Measurements from ENCODE around the gene TIGD6. TPM values are rescaled to one million over a fixed set of nuclear protein-coding genes. Genes with fewer than 3 reads are reported as not detected.

Gene TIGD6
- total and polyA plus RNA-seq, 2 donors = 4.1 to 4.8 TPM

DNA sequence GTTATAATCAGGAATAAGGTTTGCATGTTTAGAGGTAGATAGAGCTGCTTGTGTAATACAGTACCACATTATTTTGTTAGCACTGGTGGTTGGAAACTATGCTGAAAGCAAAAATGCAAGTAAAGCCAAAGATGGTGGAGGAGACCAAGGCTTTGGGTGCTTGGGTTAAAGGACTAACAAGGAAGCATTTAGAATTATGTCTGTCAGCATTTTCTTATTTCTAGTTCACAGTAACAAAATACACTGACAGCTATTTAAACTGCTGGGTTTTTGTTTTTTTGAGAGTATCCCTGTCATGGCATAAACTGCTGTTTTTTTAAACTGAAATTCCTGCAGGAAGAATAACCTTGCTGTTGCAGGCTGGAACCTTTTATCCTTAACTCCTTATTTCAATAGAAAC, 6.6 kb upstream of the TIGD6 start:
- DNase-seq (ENCODE audit: extremely low spot score) = no peak
- H3K27ac ChIP-seq (ENCODE audit: low read depth) = no peak overlapping the region
- H3K4me1 ChIP-seq (ENCODE audit: insufficient read depth) = no peaks in the 10 kb centered on the region
- no peak overlapping the region for H3K4me3 ChIP-seq (ENCODE audit: low read depth, low read length)
- peaks cover 6% of the 10 kb centered on the region for H3K36me3 ChIP-seq (ENCODE audit: insufficient read depth)

- no peak for DNase-seq (ENCODE audit: extremely low spot score)
- WGBS = 86% methylated on average over 4 of the region's 4 CpGs
- peaks cover 6% of the 10 kb centered on the region for H3K36me3 ChIP-seq (ENCODE audit: insufficient read depth)
These were observed 5.9 kb upstream of the TIGD6 start for GRCh38 chr5:150006318-150006717.

DNA sequence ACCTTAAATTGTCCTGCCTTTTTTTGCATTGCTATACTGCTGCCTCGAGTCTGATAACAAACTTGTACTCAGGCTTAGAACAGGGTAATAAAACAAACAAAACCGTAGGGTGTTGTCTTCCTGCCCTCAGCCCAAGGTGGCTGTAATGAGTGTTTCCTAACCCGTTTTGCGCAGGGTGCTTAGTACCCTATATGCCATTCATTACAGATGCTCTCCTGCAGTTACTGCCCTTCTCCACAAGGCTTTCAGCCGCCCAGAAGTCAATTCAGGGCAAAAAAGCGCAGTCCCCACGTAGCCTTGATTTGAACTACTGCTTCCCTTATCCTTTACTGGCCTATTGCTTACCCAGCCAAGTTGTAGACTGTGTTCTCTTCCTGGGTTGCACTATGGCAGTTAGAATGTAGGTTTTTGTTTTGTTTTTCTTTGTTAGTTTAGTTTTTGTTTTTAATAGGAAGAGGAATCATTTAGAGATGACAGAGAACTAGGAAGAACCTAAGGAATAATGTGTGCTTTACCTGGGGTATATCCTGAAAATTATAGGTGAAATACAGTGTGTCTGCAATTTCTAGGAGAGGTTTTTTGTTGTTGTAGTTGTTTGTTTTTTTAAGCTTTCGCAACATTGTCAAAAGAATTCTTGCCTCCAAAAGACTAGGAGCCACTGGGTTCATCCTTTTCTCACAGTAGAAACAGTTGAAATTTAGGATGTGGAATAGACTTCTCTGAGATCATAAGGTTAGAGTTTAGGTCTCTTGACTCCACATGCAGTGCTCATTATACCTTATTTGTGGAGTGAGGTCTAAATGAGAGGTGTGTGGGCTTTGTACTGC, 1.4 kb upstream of the TIGD6 start:
- DNase-seq (ENCODE audit: extremely low spot score) = no peak
- 15% methylated on average over 8 of the region's 8 CpGs for WGBS
- no peaks in the 10 kb centered on the region for H3K4me1 ChIP-seq (ENCODE audit: insufficient read depth)
- peak overlapping the region; percentile 96 for H3K4me3 ChIP-seq (ENCODE audit: low read depth, low read length)
- no peaks in the 10 kb centered on the region for H3K36me3 ChIP-seq (ENCODE audit: insufficient read depth)
- peak overlapping the region; percentile 83 for H3K27ac ChIP-seq (ENCODE audit: low read depth)

More at GRCh38 chr5:150006318-150006717, 5.9 kb upstream of the TIGD6 start:
- no peak overlapping the region for H3K4me3 ChIP-seq (ENCODE audit: low read depth, low read length)
- no peak overlapping the region for H3K27ac ChIP-seq (ENCODE audit: low read depth)
- H3K4me1 ChIP-seq (ENCODE audit: insufficient read depth) = no peaks in the 10 kb centered on the region

DNA sequence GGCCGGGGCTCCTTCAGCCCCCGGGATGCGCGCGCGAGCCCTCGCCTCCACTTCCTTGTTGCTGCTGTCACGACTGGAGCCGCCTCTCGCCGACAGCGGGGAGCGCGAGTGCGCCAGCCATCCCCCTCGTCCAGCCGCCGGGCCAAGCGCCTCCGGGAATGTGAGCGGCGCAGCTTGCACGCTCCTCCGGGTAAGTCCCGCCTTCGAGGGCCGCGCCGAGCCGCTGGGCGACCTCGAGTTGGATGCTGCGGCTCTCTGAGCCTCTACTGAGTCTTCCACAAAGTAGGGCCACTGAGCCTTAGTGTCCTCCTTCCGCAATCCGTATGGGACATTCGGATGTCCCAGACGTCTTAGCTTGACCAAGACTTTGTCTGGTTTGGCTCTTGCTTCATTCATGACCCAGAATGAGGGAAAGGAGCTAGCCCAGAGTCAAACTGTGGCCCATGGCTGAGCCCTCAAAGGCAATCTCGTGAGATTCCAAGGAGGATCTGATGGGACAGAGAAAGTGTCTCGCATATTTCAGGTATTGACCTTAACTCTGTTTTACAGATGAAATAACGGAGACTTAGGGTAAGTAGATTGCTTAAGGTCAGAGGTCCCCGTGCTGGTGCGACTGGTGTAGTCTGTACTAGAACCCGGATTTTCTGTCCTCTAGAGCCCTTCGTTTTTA, 671 bp upstream of the TIGD6 start:
- H3K4me3 ChIP-seq (ENCODE audit: low read depth, low read length) = peak overlapping the region; percentile 96
- under 1% methylated on average over 44 of the region's 44 CpGs for WGBS
- no peaks in the 10 kb centered on the region for H3K36me3 ChIP-seq (ENCODE audit: insufficient read depth)
- no peak for DNase-seq (ENCODE audit: extremely low spot score)
- H3K4me1 ChIP-seq (ENCODE audit: insufficient read depth) = no peaks in the 10 kb centered on the region
- peak overlapping the region; percentile 83 for H3K27ac ChIP-seq (ENCODE audit: low read depth)

GRCh38 chr5:149999866-150000255, 593 bp downstream of the TIGD6 start:
- Histone ChIP-seq H3K27ac (ENCODE audit: low read depth) (peak overlapping the region; percentile 83), H3K36me3 (ENCODE audit: insufficient read depth) (no peaks in the 10 kb centered on the region), H3K4me3 (ENCODE audit: low read depth, low read length) (peak overlapping the region; percentile 96), H3K4me1 (ENCODE audit: insufficient read depth) (no peaks in the 10 kb centered on the region)
- DNase-seq (ENCODE audit: extremely low spot score) = no peak
- 13% methylated on average over 7 of the region's 7 CpGs for WGBS

- H3K36me3 ChIP-seq (ENCODE audit: insufficient read depth) = no peaks in the 10 kb centered on the region
- H3K4me3 ChIP-seq (ENCODE audit: low read depth, low read length) = no peak overlapping the region
- no peak for DNase-seq (ENCODE audit: extremely low spot score)
- H3K4me1 ChIP-seq (ENCODE audit: insufficient read depth) = no peaks in the 10 kb centered on the region
- H3K27ac ChIP-seq (ENCODE audit: low read depth) = peak overlapping the region; percentile 83
- 76% methylated on average over 3 of the region's 3 CpGs for WGBS
These were observed 1.1 kb downstream of the TIGD6 start for GRCh38 chr5:149999359-149999758.

DNA sequence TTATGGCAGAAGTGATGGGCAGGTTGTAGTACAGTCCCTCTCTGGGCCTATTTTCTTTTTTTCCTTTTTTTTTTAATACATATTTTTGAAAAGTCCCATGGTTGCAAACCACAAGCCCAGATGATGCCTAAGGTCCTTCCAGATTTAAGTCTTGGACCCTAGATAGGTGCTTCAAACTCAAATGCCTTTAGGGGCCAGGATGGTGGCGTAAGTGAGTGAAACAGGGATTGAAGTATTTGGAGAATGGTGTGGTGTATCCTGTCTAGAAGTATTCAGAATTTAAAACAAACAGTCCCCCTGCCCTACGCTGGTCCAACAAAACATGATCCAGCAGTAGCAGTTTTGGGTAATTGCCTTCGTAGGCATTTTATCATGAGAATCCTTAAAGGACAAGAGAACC, 2.2 kb downstream of the TIGD6 start:
- WGBS = 97% methylated on average over 3 of the region's 3 CpGs

DNA sequence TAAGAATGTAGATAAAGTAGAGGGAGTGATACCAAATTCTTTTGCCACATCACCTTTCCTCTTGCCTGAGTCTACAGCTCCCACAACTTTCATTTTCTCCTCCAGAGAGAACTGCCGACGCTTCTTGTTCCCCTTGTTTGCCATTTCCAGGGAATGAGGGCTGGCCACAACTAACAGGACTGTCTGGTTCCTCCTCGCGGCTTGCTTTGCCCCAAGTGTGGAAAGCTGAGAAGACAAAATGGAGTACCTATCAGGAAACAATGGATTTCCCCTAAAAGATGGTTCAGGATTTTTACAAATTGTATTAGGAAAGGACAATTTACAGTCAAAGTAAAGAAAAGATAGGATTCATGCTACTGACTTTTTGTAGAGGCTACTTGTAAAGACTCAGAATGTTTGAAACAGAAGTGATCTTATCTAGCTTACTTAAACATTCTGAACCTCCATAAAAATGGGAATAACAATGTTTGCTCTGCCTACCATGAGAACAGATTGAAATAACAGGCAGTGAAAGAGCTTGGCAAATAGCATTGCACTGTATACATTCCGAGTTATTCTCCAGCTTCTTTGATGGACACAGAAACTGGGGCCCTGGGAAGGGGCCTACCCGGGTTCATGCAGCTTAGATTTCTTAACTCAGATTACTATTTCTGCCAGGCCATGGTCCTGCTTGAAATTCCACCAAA, 4.1 kb downstream of the TIGD6 start:
- 76% methylated on average over 6 of the region's 6 CpGs for WGBS
- no peak overlapping the region for H3K27ac ChIP-seq (ENCODE audit: low read depth)
- H3K36me3 ChIP-seq (ENCODE audit: insufficient read depth) = no peaks in the 10 kb centered on the region
- no peak for DNase-seq (ENCODE audit: extremely low spot score)
- no peaks in the 10 kb centered on the region for H3K4me1 ChIP-seq (ENCODE audit: insufficient read depth)
- no peak overlapping the region for H3K4me3 ChIP-seq (ENCODE audit: low read depth, low read length)

More for the DNA sequence above, 2.2 kb downstream of the TIGD6 start:
- Histone ChIP-seq H3K4me3 (ENCODE audit: low read depth, low read length) (no peak overlapping the region), H3K36me3 (ENCODE audit: insufficient read depth) (no peaks in the 10 kb centered on the region), H3K4me1 (ENCODE audit: insufficient read depth) (no peaks in the 10 kb centered on the region), H3K27ac (ENCODE audit: low read depth) (no peak overlapping the region)
- no peak for DNase-seq (ENCODE audit: extremely low spot score)

- 83% methylated on average over 14 of the region's 14 CpGs for WGBS
- no peak for DNase-seq (ENCODE audit: extremely low spot score)
- Histone ChIP-seq H3K27ac (ENCODE audit: low read depth) (no peak overlapping the region), H3K36me3 (ENCODE audit: insufficient read depth) (no peaks in the 10 kb centered on the region), H3K4me1 (ENCODE audit: insufficient read depth) (no peaks in the 10 kb centered on the region), H3K4me3 (ENCODE audit: low read depth, low read length) (no peak overlapping the region)
These were observed 4.9 kb downstream of the TIGD6 start for GRCh38 chr5:149995385-149996204.

GRCh38 chr5:149993471-149993870, 7.0 kb downstream of the TIGD6 start:
- Histone ChIP-seq H3K27ac (ENCODE audit: low read depth) (no peak overlapping the region), H3K4me3 (ENCODE audit: low read depth, low read length) (no peak overlapping the region), H3K36me3 (ENCODE audit: insufficient read depth) (no peaks in the 10 kb centered on the region), H3K4me1 (ENCODE audit: insufficient read depth) (no peaks in the 10 kb centered on the region)
- WGBS = 93% methylated on average over 3 of the region's 3 CpGs
- DNase-seq (ENCODE audit: extremely low spot score) = no peak

DNA sequence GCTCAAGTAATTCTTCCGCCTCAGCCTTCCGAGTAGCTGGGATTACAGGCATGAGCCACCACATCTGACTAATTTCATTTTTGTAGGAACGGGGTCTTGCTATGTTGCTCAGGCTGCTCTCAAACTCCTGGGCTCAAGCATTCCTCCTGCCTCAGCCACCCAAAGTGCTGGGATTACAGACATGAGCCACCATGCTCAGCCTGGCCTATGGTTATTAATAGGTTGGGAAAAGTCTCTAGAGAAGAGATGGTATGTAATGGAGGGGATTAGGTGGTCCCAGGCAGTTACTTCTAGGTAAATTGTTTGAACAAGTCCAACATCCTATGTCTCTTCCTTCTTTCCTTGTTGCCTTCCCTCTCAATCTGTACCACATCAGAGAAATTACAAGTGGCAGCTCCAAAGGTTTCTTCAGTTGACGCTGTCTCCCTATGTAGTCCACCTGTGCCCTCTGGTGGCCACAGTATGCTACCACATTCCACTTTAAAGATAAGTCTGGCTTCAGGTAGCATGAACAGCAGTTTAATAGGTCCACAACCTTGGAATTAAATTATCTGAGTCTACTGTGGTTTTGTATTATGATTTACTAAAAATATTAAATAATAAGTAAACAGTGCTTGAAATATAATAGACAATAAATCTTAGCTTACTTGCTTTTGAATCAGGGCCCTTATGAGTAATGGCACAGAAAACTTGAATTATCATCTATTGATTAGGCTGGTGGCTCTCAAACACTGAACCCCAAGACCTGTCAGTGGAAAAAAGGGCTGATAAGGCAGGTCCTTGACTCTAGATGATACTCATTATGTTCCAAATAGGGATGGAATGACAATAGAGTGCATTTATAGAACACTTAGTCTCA, 9.7 kb downstream of the TIGD6 start:
- H3K36me3 ChIP-seq (ENCODE audit: insufficient read depth) = no peaks in the 10 kb centered on the region
- no peak overlapping the region for H3K4me3 ChIP-seq (ENCODE audit: low read depth, low read length)
- DNase-seq (ENCODE audit: extremely low spot score) = peak; percentile 39
- no peaks in the 10 kb centered on the region for H3K4me1 ChIP-seq (ENCODE audit: insufficient read depth)
- WGBS = 65% methylated on average over 4 of the region's 4 CpGs
- H3K27ac ChIP-seq (ENCODE audit: low read depth) = no peak overlapping the region

DNA sequence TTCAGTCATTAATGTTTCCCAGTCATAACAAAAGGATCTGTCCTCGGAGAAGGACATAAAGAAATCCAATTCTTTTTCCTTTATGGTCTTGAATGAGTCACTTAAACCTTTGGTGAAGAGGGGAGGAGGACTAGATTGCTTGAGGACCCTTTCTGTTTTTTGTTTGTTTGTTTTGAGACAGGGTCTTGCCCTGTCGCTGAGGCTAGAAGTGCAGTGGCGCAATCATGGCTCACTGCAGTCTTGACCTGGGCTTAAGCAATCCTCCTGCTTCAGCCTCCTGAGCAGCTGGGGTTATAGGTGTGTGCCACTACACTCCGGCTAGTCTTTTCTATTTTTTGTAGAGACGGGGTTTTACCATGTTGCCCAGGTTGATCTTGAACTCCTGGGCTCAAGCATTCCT, 12.3 kb downstream of the TIGD6 start:
- H3K27ac ChIP-seq (ENCODE audit: low read depth) = no peak overlapping the region
- H3K4me3 ChIP-seq (ENCODE audit: low read depth, low read length) = no peak overlapping the region
- 79% methylated on average over 5 of the region's 5 CpGs for WGBS
- DNase-seq (ENCODE audit: extremely low spot score) = no peak
- H3K4me1 ChIP-seq (ENCODE audit: insufficient read depth) = no peaks in the 10 kb centered on the region
- peaks cover 2% of the 10 kb centered on the region for H3K36me3 ChIP-seq (ENCODE audit: insufficient read depth)
